Gastrocnemius medialis (tissue), 4 donors: Measurements from ENCODE around the gene MLX.

Experiments
- POLR2A ChIP-seq, 2 donors: fragments of 450-650 bp; IDR thresholded peaks; one replicate each; pipeline ENCODE4 v1.6.1; 2017; ENCODE audit warnings: antibody characterized with exemption in 2 of 2, mild to moderate bottlenecking in 2 of 2, moderate library complexity in 2 of 2
- TF ChIP-seq, protein P1 (sequence below), 5 experiments: fragments of 450-650 bp in 3 of 5; fragments of 200-600 bp in 2 of 5; sonication (generic) in 2 of 5; IDR thresholded peaks in 4 of 5; conservative IDR thresholded peaks in 1 of 5; 1 replicate in 4 of 5; 2 replicates in 1 of 5; pipeline ENCODE4 v1.5.1; 2016 to 2019; ENCODE audit warnings: antibody characterized with exemption in 5 of 5, mild to moderate bottlenecking in 3 of 5, moderate library complexity in 3 of 5

DNA sequence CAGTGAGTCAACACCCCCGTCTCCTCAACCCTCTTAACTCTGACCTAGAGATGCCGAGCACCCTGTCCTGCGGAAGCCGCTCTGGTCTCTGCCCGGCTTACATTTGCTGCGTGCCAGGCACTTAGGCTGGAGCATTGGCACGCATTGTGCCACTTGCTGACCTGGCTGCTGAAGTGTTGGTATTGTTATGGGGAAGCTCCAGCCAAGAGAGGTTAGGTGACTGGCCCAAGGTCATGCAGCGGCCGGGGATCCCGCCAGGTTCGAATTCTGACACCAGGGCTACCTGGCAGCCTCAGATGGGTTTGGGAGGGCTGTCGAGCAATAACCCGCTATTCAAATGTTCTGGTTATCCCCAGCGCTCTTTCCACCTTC, 19.2 kb upstream of the MLX start:
- TF ChIP-seq, protein P1, sequence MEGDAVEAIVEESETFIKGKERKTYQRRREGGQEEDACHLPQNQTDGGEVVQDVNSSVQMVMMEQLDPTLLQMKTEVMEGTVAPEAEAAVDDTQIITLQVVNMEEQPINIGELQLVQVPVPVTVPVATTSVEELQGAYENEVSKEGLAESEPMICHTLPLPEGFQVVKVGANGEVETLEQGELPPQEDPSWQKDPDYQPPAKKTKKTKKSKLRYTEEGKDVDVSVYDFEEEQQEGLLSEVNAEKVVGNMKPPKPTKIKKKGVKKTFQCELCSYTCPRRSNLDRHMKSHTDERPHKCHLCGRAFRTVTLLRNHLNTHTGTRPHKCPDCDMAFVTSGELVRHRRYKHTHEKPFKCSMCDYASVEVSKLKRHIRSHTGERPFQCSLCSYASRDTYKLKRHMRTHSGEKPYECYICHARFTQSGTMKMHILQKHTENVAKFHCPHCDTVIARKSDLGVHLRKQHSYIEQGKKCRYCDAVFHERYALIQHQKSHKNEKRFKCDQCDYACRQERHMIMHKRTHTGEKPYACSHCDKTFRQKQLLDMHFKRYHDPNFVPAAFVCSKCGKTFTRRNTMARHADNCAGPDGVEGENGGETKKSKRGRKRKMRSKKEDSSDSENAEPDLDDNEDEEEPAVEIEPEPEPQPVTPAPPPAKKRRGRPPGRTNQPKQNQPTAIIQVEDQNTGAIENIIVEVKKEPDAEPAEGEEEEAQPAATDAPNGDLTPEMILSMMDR (IDR thresholded peaks at IDR 0.05 in 4 of 5, conservative IDR thresholded peaks at IDR 0.05 in 1 of 5): no peak
- TF ChIP-seq POLR2A (IDR thresholded peaks at IDR 0.05): no peak
